ENCODE results near the gene KLB.
"Not testable (repeated sequence)": the region's sequence is repeated elsewhere in the genome, so short reads cannot be mapped to it uniquely, and the experiment has no call there.

KLB gene

DNA sequence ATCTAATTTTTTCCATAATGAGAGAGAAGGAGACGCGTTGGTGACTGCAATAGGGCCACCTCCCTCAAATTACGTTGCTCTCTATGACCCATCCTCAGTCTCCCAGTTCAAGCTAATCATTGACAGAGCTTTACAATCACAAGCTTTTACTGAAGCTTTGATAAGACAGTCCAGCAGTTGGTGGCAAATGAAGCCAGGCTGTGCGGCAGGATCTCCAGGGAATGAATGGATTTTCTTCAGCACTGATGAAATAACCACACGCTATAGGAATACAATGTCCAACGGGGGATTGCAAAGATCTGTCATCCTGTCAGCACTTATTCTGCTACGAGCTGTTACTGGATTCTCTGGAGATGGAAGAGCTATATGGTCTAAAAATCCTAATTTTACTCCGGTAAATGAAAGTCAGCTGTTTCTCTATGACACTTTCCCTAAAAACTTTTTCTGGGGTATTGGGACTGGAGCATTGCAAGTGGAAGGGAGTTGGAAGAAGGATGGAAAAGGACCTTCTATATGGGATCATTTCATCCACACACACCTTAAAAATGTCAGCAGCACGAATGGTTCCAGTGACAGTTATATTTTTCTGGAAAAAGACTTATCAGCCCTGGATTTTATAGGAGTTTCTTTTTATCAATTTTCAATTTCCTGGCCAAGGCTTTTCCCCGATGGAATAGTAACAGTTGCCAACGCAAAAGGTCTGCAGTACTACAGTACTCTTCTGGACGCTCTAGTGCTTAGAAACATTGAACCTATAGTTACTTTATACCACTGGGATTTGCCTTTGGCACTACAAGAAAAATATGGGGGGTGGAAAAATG lies at the start of gene KLB:
Gene KLB (plus strand): TSS at position 168 of the 821 bp plus-strand sequence. CDS start 20 bp downstream, at position 188.
- no peak for DNase-seq

DNA sequence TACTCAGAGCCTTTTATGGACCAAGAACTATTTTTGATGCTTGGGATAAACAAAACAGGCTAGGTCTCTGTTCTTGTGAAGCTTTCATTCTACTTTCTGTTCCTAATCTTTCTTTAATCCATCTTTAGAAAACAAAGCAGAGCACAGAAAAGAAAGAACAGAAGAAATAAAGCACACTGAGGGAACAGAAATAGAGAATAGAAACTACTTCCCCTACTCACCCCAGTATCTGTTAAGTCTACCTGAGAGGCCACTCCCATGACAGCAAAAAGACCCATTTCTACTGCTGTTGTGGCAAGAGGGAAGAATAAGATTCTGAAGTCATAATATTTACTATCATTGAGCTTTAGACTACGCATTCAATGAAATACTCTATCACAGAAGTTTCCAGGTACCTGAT lies 49.7 kb upstream of the KLB start:
- DNase-seq, result no peak

DNA sequence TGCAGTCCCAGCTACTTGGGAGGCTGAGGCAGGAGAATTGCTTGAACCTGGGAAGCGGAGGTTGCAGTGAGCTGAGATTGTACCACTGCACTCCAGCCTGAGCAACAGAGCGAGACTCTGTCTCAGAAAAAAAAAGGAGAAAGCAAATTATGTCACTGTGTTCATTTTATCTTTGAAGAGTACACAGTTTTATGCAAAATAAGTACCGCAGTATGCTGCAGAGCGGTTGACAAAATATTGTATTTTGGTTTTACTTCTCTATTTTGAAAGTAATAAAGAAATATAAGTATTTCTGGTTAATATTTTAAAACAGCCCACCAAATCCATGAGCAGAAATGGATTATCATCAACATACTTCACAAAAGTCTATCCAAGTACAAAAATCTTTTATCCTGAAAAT lies 46.1 kb upstream of the KLB start:
- not testable (repeated sequence) for DNase-seq

DNA sequence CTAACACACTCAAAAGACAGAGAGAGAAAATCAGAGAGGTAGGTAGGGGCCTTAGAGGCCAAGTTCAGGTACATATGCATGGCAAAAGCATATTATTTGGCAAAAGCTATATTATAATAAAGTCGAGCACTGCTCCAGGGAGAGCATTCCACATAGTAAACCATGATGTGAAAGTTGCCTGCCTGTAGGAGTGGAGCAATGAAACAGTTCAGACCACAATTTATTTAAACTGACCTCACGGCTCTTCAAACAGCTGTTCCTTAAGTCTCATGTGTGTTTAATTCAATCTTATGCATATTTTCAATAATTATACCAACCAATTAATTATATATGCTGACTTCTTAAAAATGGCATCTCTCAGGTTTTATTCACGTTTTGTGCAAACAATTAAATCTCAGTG lies 43.9 kb upstream of the KLB start:
- DNase-seq, result no peak

DNA sequence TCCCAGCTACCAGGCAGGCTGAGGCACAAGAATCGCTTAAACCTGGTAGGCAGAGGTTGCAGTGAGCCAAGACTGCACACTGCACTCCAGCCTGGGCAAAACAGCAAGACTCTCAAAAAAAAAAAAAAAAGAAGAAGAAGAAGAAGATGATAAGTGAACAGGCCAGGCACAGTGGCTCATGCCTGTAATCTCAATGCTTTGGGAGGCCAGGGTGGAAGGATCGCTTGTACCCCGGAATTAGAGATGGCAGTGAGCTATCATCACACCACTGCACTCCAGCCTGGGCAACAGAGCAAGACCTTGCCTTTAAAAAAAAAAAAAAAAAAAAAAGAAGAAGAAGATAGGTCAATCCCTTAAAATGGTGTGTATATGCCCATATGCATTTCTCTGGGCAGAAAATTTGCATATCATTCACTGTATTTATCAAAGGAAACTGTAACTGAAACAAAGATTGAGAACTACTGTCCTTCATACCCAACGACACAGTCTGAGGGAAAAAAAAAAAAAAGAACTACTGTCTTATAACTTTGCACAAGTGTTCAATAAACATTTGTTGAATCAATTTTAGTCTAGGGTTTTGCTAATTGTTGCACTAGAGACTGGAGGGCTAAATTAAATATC lies 42.8 kb upstream of the KLB start:
- DNase-seq, result no peak

DNA sequence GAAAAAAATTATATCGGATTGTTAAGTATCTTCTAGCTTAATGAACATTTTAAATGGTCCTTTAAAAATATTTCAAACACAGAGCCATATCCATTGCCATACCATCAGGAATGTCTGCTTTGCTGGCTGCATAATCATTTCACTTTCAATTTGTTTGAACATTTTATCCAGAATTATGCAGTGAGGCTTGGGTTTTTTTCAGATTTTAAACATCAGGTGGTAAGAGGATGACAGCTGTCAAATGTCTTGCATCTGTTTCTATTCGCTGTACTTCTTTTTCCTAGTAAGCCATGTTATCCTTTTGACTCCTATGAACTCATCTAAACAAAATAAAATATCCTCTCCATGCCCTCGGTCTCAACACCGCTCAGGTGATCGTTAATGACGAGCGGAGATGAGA lies 41.4 kb upstream of the KLB start:
- no peak for DNase-seq

DNA sequence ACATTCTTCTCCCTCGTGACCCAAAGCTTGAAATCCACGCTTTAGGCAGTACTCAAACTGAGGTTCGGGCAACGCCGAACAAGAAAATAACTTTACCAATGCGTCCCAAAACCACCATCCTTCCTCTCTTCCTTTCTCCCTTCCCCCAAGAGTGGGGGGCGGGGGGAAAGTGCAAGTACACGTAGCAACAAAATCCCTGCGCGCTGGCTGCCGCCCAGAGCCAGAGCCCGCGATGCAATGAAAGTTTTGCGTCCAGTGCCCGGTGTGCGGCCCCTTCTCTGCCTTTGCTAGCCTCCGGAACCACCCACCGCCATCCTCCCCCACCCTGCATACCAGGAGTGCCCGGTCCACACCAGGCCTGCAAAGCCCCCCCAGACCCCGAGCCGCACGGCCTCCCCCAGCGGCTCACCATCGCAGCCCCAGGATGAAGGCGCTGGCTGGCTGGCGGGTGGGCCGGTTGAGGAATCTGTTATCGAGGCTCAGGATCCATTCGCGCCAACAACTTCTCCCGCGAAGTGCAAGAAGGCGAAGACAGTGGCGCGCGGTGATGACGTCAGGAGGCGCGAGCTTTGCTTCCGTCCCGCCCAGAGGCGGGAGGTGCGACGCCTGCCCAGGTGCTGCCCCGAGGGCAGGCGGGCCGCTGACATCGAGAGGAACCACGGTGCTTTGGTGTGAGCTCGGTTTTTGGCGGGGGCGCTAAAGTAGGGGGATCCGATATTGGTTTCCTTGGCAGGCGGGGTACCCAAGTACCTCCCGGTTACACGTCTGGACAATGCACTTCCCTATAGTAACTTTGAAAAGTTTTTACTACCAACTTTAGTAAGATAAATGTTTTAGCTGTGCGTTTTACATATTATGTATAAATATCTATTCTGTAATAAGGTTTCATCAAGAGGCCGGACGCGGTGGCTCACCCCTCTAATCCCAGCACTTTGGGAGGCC lies 40.6 kb upstream of the KLB start, which contains the start of gene RFC1:
Gene RFC1 (minus strand): TSS at position 533 of the 942 bp plus-strand sequence. CDS start 121 bp downstream, at position 412.
- peak; percentile 72 to 88 for DNase-seq

DNA sequence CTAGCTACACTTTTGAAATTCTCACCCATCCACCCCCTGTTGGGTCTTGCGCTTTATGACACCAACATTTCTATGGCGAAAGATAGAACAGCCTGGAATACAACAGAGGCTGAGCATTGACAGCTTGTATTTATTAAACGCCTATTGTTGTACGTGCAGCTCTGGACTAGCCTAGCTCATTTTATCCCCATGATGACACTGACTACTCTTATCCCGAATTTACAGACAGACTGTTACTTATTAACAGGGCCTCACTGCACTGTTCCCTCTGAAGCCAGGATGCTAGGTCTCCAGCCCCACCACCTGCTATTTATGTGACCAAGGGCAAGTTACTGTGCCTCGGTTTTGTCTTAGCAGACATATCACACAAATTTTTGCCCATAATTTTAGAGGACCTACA lies 39.6 kb upstream of the KLB start:
- no peak for DNase-seq

DNA sequence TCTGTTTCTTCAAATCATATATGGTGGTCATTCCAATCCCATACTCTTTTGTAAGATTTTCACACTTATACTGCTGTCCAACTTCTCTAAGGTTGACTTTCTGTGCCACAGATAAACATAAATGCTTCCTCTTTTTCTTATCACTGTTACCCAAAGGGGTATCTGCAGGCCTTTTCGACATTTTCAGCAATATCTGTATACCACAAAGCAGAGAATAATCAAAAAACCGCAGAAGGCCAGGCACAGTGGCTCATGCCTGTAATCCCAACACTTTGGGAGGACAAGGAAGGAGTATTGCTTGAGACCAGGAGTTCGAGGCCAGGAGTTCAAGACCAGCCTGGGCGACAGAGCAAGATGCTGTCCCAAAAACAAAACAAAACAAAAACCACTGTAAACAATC lies 37.4 kb upstream of the KLB start:
- no peak for DNase-seq

DNA sequence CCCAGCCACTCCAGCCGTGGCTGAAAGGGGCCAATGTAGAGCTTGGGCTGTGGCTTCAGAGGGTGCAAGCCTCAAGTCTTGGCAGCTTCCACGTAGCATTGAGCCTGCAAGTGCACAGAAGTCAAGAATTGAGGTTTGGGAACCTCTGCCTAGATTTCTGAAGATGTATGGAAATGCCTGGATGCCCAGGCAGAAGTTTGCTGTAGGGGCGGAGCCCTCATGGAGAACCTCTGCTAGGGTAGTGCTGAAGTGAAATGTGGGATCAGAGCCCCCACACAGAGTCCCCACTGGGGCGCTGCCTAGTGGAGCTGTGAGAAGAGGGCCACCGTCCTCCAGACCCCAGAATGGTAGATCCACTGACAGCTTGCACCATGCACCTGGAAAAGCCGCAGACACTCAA lies 35.5 kb upstream of the KLB start:
- DNase-seq, result not testable (repeated sequence)

DNA sequence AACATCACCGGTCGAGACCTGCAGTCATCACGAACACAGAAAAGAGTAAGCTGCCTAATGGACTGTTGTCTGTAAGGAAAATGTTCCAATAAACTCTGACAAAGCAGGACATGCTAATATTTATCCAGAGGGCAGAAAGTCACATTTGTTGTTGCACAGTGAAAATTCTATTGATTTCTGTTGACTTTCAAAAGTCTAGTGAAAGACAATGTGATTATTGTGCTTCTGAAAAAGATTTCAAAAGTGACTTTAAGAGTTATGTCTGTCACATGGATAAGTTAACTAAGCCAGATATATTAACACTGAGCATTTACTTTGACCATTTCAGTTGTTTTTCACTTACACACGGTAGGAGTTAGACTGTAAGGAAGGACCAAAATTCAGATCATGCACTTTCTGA lies 31.3 kb upstream of the KLB start:
- no peak for DNase-seq

DNA sequence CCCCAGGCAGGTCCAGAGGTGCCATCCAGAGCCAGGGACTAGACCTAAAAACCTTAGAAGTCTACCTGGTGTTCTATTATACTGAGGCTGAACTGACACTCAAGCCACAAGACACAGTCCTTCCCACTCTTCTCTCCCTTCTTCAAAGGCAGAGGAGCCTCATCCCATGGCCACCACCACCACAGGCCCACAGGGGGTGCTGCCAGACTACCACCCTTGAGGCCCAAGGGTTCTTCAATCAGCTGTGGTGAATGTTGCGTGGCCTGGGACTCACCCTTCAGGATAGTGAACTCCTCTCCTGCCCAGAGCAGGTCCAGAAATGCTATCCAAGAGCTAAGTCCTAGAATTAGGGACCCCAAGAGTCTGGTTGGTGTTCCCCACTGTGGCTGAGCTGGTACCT lies 23.0 kb upstream of the KLB start:
- DNase-seq, result no peak

DNA sequence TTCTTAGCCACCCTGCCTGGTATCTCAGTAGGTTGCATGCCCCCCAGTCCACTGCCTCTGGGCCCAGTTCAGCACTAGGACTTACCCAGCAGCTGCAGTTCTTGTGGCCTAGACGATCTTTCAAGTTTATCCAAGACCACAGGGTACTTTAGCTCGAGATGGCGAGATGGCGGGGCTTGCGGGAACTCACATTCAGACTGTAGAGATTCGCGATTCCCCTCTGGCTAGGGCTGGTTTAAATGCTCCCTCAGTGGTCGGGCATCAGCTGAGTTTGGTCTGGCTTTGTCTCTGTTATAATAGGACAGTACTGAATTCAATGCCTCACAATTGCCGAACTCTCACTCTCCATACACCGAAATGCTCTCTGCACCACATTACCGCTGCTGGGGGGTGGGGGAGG lies 22.2 kb upstream of the KLB start:
- DNase-seq, result no peak

DNA sequence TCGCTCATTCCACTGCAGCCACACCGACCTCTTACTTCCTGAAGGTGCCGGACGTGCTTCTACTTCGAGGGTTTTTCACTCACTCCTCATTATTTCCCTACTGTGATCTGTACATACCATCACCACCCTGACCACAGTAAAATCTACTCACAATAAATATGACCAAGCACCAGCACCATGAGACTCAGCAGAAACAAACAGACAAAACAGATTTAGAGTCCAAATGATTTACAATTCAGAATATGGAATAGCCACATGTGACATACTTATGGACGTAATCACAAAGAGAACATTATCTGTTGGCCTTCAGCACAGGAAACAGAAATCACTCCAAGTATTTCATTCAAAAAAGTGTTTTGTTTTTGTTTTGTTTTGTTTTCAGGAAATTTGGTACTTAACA lies 16.1 kb upstream of the KLB start:
- no peak for DNase-seq

DNA sequence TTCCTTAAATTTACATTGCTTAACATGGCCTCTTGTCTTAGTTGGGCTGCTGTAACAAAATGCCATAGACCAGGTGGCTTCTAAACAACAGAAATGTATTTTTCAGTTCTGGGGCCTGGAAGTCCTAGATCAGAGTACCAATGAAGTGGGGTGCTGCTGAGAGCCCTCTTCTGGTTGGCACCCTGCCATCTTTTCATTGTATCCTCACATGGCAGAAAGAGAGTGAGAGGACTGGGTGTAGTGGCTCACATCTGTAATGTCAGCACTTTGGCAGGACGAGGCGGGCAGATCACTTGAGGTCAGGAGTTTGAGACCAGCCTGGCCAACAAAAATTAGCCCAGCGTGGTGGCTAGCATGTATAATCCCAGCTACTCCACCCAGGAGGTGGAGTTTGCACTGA lies 12.0 kb upstream of the KLB start:
- no peak for DNase-seq

DNA sequence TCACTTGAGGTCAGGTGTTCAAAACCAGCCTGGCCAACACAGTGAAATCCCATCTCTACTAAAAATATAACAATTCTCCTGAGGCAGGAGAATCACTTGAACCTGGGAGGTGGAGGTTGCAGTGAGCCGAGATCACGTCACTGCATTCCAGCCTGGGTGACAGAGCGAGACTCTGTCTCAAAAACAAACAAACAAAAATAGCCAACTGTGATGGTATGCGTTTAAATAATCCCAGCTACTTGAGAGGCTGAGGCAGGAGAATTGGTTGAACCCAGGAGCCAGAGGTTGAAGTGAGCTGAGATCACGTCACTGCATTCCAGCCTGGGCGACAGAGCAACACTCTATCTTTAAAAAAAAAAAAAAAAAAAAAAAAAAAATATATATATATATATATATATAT lies 5.1 kb upstream of the KLB start:
- not testable (repeated sequence) for DNase-seq

DNA sequence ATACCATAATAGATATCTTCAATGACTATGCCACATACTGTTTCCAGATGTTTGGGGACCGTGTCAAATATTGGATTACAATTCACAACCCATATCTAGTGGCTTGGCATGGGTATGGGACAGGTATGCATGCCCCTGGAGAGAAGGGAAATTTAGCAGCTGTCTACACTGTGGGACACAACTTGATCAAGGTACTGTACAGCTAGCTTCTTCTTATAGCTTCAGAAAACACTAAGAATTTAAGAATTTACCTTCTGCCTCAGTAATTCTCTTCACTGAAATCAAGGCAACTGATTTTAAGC lies 805 bp downstream of the KLB start:
- no peak for DNase-seq

DNA sequence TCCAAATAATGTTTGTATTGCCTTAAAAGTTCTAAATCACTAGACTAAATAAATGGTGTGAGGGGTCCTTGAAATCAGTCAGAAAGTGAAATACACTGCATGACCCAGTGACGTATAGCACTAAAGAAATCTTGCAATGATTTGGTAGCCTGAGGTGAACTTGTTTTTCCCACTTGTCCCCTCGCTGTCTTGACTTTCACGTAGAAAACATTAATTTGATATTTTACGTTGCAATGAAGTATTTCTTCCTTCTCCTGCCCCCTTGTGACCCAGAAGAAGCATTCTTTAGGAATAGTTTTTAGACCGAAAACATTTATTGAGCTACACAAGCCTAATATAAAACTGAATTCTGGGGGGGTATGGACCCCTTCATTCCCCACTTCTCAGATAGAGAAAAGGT lies 3.7 kb downstream of the KLB start:
- no peak for DNase-seq

DNA sequence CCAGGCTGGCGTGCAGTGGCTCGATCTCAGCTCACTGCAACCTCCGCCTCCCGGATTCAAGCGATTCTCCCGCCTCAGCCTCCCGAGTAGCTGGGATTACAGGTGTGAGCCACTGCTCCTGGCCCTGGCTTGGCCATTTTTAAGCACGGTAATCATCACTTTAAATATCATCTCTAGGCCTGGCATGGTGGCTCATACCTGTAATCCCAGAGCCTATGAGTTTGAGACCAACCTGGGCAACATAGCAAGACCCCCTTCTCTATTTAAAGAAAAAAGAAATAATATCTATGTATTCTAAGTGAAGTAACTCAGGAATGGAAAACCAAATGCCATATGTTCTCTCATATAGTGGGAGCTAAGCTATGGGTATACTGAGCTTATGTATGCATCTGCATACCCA lies 4.8 kb downstream of the KLB start:
- DNase-seq, result not testable (repeated sequence)

DNA sequence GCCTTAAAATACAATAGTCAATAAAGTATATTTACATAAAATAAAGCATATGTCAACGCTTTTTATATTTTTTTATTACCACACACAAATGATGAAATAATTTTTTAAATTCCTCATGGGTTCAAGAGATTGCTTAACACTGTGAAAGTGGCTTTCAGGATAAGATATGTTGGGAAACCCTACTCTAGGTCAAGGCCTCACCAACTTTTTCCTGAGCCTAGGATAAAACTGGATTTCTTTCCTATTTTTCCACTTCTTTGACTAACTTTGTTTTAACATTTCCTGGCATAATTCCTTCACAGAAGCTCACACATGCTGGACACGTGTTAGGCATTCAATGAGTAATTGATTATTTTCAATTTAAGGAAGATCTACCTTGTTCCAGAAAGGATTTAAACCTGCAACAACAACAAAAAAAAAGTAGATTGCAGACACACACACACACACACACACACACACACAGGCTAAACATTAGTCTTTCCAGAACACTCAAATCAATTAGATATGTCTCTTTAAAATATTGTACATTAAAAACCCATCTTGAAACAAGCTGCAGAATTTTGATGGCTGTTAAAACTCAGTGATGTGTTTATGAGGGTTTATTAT lies 9.1 kb downstream of the KLB start:
- no peak for DNase-seq

DNA sequence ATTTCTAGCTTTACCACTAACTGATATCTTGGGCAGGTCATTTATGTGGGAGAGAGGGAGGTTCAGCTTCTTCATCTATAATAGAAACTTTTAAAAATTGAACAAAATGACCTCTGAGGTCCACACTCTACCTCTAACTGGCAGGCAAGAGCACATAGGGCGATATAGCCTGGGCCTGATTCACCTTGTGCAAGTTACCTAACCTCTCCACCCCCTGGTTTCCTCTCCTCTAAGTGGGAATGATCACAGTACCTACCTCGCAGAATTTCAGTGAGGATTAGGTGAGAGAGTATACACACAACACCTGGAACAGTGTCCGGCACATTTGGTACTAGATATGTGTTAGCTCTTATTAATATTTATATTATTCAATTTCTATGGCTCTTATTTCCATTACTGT lies 15.5 kb downstream of the KLB start:
- DNase-seq, result no peak

DNA sequence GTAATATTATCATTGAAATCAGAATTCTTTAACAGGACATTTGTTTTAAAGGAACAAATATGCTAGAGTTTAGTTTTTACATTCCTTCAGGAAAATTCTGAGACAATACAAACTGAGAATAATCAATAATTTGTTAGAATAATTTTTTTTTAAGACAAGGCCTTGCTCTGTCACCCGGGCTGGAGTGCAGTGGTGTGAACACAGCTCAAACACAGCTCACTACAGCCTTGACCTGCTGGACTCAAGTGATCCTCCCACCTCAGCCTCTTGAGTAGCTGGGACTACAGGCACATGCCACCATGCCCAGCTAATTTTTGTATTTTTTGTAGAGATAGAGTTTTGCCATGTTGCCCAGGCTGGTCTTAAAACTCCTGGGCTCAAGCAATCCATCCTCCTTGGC lies 18.6 kb downstream of the KLB start:
- DNase-seq, result not testable (repeated sequence)

DNA sequence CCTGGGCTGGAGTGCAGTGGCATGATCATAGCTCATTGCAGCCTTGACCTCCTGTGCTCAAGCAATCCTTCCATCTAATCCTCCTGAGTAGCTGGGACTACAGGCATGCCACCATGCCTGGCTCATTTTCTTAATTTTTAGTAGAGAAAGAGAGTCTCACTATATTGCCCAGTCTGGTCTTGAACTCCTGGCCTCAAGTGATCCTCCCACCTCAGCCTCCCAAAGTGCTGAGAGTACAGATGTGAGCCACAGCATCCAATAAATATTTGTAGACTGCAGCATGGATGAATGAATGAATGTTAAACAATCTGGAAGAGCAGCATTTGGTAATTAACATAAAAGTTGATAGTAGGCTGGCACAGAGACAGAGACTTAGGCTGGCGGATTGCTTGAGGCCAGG lies 20.0 kb downstream of the KLB start:
- DNase-seq, result no peak

Measured in NCI-H524 (cell line).